Keratinocyte (primary cell): ENCODE results near the gene MPO. TPM values are rescaled to one million over a fixed set of nuclear protein-coding genes. Genes with fewer than 3 reads are reported as not detected.

Experiments
- DNase-seq: peaks from one replicate; pipeline ENCODE4 v3.0.0-alpha.2; 2011; ENCODE audit warnings: low read depth, missing footprints, low spot score
- FAIRE-seq: peaks from 2 replicates; lab custom pipeline; 2011; peaks lifted over from hg19 to GRCh38; lab: Jason Lieb, UNC
- H2AFZ ChIP-seq: 2 replicates; pipeline ENCODE4 v1.6.0; 2012; ENCODE audit warnings: low read length, control low read depth, inconsistent platforms; ENCODE audit not compliant: control insufficient read depth
- H3K27ac ChIP-seq: 2 replicates; pipeline ENCODE4 v1.5.1; 2011; ENCODE audit warnings: low read length; ENCODE audit not compliant: control insufficient read depth, insufficient read depth
- H3K27me3 ChIP-seq: 3 replicates; pipeline ENCODE4 v1.6.0; 2011; ENCODE audit warnings: low read length; ENCODE audit not compliant: control insufficient read depth, insufficient read depth; ENCODE audit errors: extremely low read depth
- H3K36me3 ChIP-seq, 2 experiments: 2 replicates in 1 of 2; 3 replicates in 1 of 2; pipeline ENCODE4 v1.5.1; 2011; ENCODE audit warnings: low read length in 2 of 2, mild to moderate bottlenecking in 1 of 2; ENCODE audit not compliant: control insufficient read depth in 2 of 2, insufficient read depth in 2 of 2; ENCODE audit errors: extremely low read depth in 1 of 2
- H3K4me1 ChIP-seq: 3 replicates; pipeline ENCODE4 v1.5.1; 2011; ENCODE audit warnings: low read length; ENCODE audit not compliant: control insufficient read depth, insufficient read depth; ENCODE audit errors: extremely low read depth
- H3K4me2 ChIP-seq: 3 replicates; pipeline ENCODE4 v1.6.0; 2011; ENCODE audit warnings: low read depth, low read length; ENCODE audit not compliant: control insufficient read depth, insufficient read depth; ENCODE audit errors: extremely low read depth
- H3K4me3 ChIP-seq, 3 experiments: fragments of 200-600 bp in 1 of 3; sonication (generic) in 1 of 3; 2 replicates in 2 of 3; 3 replicates in 1 of 3; pipeline ENCODE4 v1.5.1; 2011 to 2016; ENCODE audit warnings: low read length in 3 of 3, mild to moderate bottlenecking in 3 of 3, control low read depth in 2 of 3, inconsistent platforms in 1 of 3, low read depth in 1 of 3, mixed read lengths in 1 of 3, mixed run types in 1 of 3, moderate library complexity in 1 of 3; ENCODE audit not compliant: control insufficient read depth in 2 of 3, insufficient read depth in 2 of 3; ENCODE audit errors: extremely low read depth in 1 of 3
- H3K79me2 ChIP-seq: 2 replicates; pipeline ENCODE4 v1.6.0; 2012; ENCODE audit warnings: low read length; ENCODE audit not compliant: control insufficient read depth, insufficient read depth
- H3K9ac ChIP-seq: 3 replicates; pipeline ENCODE4 v1.6.0; 2011; ENCODE audit warnings: low read length; ENCODE audit not compliant: control insufficient read depth, insufficient read depth; ENCODE audit errors: extremely low read depth
- H3K9me1 ChIP-seq: 3 replicates; pipeline ENCODE4 v1.6.0; 2011; ENCODE audit warnings: low read length; ENCODE audit not compliant: control insufficient read depth, insufficient read depth; ENCODE audit errors: extremely low read depth
- H3K9me3 ChIP-seq: 2 replicates; pipeline ENCODE4 v1.5.1; 2012; ENCODE audit warnings: low read depth, low read length; ENCODE audit not compliant: control insufficient read depth
- H4K20me1 ChIP-seq: 3 replicates; pipeline ENCODE4 v1.6.0; 2011; ENCODE audit warnings: low read length; ENCODE audit not compliant: control insufficient read depth, insufficient read depth; ENCODE audit errors: extremely low read depth
- CTCF ChIP-seq, 3 experiments: IDR thresholded peaks in 1 of 3; conservative IDR thresholded peaks in 1 of 3; optimal IDR thresholded peaks in 1 of 3; 2 replicates in 2 of 3; 3 replicates in 1 of 3; pipeline versions ENCODE3 to v1.5.1; 2011; ENCODE audit warnings: low read length in 3 of 3, mild to moderate bottlenecking in 3 of 3, moderate library complexity in 2 of 3, control low read depth in 1 of 3, inconsistent platforms in 1 of 3; ENCODE audit not compliant: insufficient read depth in 2 of 3; ENCODE audit errors: extremely low read depth in 1 of 3
- EZH2 ChIP-seq: IDR thresholded peaks from one replicate; pipeline ENCODE4 v1.6.1; 2012; ENCODE audit warnings: inconsistent platforms, mild to moderate bottlenecking, low read length, moderate library complexity
- dilution Hi-C: fragments of 300-500 bp; cut with MboI; formaldehyde crosslinking; loops from one replicate; pipeline ENCODE4 v1.7.0; 2020; ENCODE audit warnings: low sequenced_read_pairs; ENCODE audit not compliant: extremely low pct_ligation_motif_present
- polyA plus RNA-seq, 5 experiments: library from polyadenylated mRNA; depleted of rRNA in 3 of 5; stranded (reverse) in 3 of 5; stranded (forward) in 1 of 5; unstranded in 1 of 5; fragments of >200 nt; gene quantifications; 1 replicate in 1 of 5; 2 replicates in 3 of 5; 3 replicates in 1 of 5; pipeline versions ENCODE4 v1.2.1 to v1.2.3, GENCODE V29; 2011 to 2012; ENCODE audit warnings: missing spikeins in 2 of 5, low read depth in 1 of 5, low replicate concordance in 1 of 5

The MPO gene
- polyA plus RNA-seq, 1 donor (not counting 4 experiments of a cell fraction or from before 2014, with no cell fraction given), result not detected

- no peak for TF ChIP-seq EZH2
- no peak for TF ChIP-seq CTCF (optimal IDR thresholded peaks at IDR 0.05 in 1 of 3, IDR thresholded peaks at IDR 0.05 in 1 of 3, conservative IDR thresholded peaks at IDR 0.05 in 1 of 3; ENCODE audit: extremely low read depth in 1 of 3, insufficient read depth in 2 of 3, low read length in 3 of 3)
- Histone ChIP-seq H3K4me2 (no peak overlapping the region), H3K36me3 (no peaks in the 10 kb centered on the region), H3K79me2 (no peaks in the 10 kb centered on the region), H4K20me1 (no peaks in the 10 kb centered on the region), H2AFZ (no peak overlapping the region), H3K4me3 (no peak overlapping the region), H3K9me1 (no peaks in the 10 kb centered on the region), H3K27ac (no peak overlapping the region), H3K9ac (no peak overlapping the region), H3K4me1 (no peaks in the 10 kb centered on the region), H3K27me3 (peaks cover 38% of the 10 kb centered on the region), H3K9me3 (no peaks in the 10 kb centered on the region)
- FAIRE-seq (no peak), DNase-seq (no peak)
- dilution Hi-C loops, result loop anchor here (25.0 kb wide), 1 partner anchor 155 kb away; no protein-coding TSS in a partner anchor
These were observed 1.7 kb upstream of the MPO start for GRCh38 chr17:58282442-58282841.

GRCh38 chr17:58281511-58282011, 826 bp upstream of the MPO start:
- H3K27me3 ChIP-seq, result peaks cover 40% of the 10 kb centered on the region
- no peaks in the 10 kb centered on the region for H3K36me3 ChIP-seq
- H3K4me2 ChIP-seq, result no peak overlapping the region
- H3K79me2 ChIP-seq, result no peaks in the 10 kb centered on the region
- no peak for TF ChIP-seq CTCF (optimal IDR thresholded peaks at IDR 0.05 in 1 of 3, IDR thresholded peaks at IDR 0.05 in 1 of 3, conservative IDR thresholded peaks at IDR 0.05 in 1 of 3; ENCODE audit: extremely low read depth in 1 of 3, insufficient read depth in 2 of 3, low read length in 3 of 3)
- TF ChIP-seq EZH2, result no peak
- H3K9me1 ChIP-seq, result no peaks in the 10 kb centered on the region
- no peak overlapping the region for H3K4me3 ChIP-seq
- no peaks in the 10 kb centered on the region for H3K9me3 ChIP-seq
- dilution Hi-C loops, result loop anchor here (25.0 kb wide), 1 partner anchor 156 kb away; no protein-coding TSS in a partner anchor
- H3K9ac ChIP-seq, result no peak overlapping the region
- FAIRE-seq (no peak), DNase-seq (no peak)
- H3K4me1 ChIP-seq, result no peaks in the 10 kb centered on the region
- no peak overlapping the region for H2AFZ ChIP-seq
- no peak overlapping the region for H3K27ac ChIP-seq
- H4K20me1 ChIP-seq, result no peaks in the 10 kb centered on the region
